Ascending aorta (tissue), 2 donors: ENCODE results near the gene C4B. TPM values are rescaled to one million over a fixed set of nuclear protein-coding genes. Genes with fewer than 3 reads are reported as not detected.

Experiments used
- DNase-seq, 2 donors: peaks; one replicate each; pipeline ENCODE4 v3.0.0-alpha.2; 2019; ENCODE audit warnings: low spot score in 2 of 2
- H3K27ac ChIP-seq, 2 donors: fragments of 200-600 bp; sonication (generic); one replicate each; pipeline ENCODE4 v1.5.1; 2016 to 2017; ENCODE audit warnings: mild to moderate bottlenecking in 1 of 2
- H3K27me3 ChIP-seq: fragments of 200-600 bp; sonication (generic); one replicate; pipeline ENCODE4 v1.5.1; 2017
- H3K36me3 ChIP-seq, 2 donors: fragments of 200-600 bp; sonication (generic); one replicate each; pipeline ENCODE4 v1.5.1; 2016
- H3K4me1 ChIP-seq, 2 donors: fragments of 200-600 bp; sonication (generic); one replicate each; pipeline ENCODE4 v1.5.1; 2016 to 2017; ENCODE audit warnings: mild to moderate bottlenecking in 1 of 2
- H3K4me3 ChIP-seq, 2 donors: fragments of 200-600 bp; sonication (generic); one replicate each; pipeline ENCODE4 v1.5.1; 2016 to 2017; ENCODE audit warnings: mild to moderate bottlenecking in 1 of 2
- H3K9me3 ChIP-seq, 2 donors: fragments of 200-600 bp; sonication (generic); one replicate each; pipeline ENCODE4 v1.5.1; 2016
- intact Hi-C: fragments of 100-400 bp; cut with DNase I; formaldehyde crosslinking; loops from one replicate; pipeline ENCODE4 v1.15.1; 2023
- total RNA-seq: library from RNA; depleted of rRNA; stranded (reverse); fragments of >200 nt; gene quantifications from one replicate; pipeline ENCODE4 v1.1.0, GENCODE V29; 2016
- TF ChIP-seq, protein P1 (sequence below), 3 experiments: fragments of 200-600 bp in 2 of 3; fragments of 450-650 bp in 1 of 3; sonication (generic) in 2 of 3; IDR thresholded peaks; one replicate each; pipeline ENCODE4 v1.5.1; 2016 to 2019; ENCODE audit warnings: antibody characterized with exemption in 3 of 3, mild to moderate bottlenecking in 1 of 3, moderate library complexity in 1 of 3

C4B gene
- total RNA-seq, 1 donor from 2014 or later, result 133 TPM

GRCh38 chr6:32082935-32083334 is 68.3 kb downstream of the C4B start:
- TF ChIP-seq, protein P1, sequence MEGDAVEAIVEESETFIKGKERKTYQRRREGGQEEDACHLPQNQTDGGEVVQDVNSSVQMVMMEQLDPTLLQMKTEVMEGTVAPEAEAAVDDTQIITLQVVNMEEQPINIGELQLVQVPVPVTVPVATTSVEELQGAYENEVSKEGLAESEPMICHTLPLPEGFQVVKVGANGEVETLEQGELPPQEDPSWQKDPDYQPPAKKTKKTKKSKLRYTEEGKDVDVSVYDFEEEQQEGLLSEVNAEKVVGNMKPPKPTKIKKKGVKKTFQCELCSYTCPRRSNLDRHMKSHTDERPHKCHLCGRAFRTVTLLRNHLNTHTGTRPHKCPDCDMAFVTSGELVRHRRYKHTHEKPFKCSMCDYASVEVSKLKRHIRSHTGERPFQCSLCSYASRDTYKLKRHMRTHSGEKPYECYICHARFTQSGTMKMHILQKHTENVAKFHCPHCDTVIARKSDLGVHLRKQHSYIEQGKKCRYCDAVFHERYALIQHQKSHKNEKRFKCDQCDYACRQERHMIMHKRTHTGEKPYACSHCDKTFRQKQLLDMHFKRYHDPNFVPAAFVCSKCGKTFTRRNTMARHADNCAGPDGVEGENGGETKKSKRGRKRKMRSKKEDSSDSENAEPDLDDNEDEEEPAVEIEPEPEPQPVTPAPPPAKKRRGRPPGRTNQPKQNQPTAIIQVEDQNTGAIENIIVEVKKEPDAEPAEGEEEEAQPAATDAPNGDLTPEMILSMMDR (IDR thresholded peaks at IDR 0.05), result no peak
- Histone ChIP-seq H3K27me3 (no peaks in the 10 kb centered on the region), H3K4me1 (peaks cover 11 to 33% of the 10 kb centered on the region in 2 donors), H3K4me3 (no peak overlapping the region), H3K9me3 (no peaks in the 10 kb centered on the region), H3K36me3 (peaks cover 0 to 14% of the 10 kb centered on the region in 2 donors), H3K27ac (peak overlapping the region; percentile 82 to 88)
- DNase-seq, result peak; percentile 25 to 92
- intact Hi-C loops, result no loop called here

DNA sequence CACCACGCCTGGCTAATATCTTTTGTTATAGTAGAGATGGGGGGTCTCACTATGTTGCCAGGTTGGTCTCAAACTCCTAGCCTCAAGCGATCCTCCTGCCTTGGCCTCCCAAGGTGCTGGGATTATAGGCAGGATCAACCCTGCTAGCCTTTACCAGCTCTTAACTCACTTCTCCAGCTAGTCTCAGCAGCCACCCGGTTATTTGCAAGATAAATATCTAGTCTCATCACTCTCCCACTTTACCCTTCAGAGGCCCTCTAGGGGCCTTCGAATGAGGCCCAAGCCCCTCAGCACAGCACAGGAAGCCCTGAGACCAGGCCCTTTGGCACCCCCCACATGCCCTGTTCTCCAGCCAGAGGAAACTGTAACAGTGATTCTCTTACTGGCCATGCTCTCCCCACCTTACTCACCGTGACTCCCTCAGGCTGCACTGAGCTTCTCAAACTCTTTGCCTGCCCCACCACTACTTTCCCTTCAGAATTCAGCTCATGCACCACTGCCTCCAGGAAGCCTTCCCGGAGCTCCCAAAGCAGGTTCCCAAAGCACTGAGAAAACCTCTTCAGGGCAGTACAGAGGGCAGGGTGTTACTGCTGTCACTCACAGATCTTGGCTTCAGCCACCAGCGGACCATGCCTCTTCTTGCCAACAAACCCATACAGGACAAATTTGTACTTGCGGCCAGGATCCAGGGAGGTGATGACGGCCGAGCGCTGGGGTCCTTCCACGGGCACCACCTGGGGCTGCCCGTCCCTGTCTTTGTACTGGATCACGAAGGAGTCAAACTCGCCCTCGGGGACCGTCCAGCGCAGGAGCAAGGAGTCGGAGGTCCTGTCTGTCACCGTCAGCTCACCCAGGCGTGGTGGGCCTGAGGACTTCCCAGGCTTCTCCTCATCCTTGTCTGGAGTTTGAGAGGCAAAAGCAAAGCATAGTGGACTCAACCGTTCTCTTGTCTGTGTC is 69.5 kb downstream of the C4B start:
- Histone ChIP-seq H3K27ac (peak overlapping the region; percentile 69 to 82), H3K27me3 (no peaks in the 10 kb centered on the region), H3K4me1 (peaks cover 11 to 36% of the 10 kb centered on the region in 2 donors), H3K4me3 (no peak overlapping the region), H3K9me3 (no peaks in the 10 kb centered on the region), H3K36me3 (peaks cover 0 to 6% of the 10 kb centered on the region in 2 donors)
- DNase-seq, result no peak
- TF ChIP-seq, protein P1 (IDR thresholded peaks at IDR 0.05), result no peak
- intact Hi-C loops, result no loop called here

DNA sequence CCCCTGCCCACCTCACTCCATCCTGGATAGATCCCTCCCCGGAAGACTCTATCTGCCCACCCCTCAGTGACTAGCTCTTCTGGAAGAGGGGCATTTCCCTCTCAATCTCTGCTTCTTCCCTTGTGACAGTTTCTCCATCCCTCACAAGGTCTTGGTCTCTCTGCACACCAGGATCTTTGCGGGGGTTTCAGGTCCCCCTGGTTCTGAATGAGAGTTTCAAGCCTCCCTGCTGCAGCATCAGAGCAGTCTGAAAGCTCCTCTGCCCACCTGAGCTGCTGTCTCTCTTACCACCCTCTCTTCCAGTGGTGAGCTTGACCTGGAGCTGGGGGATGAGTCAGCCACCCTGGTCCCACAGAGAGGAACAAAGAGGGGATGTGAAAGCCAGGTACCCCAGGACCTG is 70.2 kb downstream of the C4B start:
- Histone ChIP-seq H3K4me1 (peaks cover 11 to 36% of the 10 kb centered on the region in 2 donors), H3K36me3 (no peaks in the 10 kb centered on the region), H3K27me3 (no peaks in the 10 kb centered on the region), H3K4me3 (no peak overlapping the region), H3K27ac (peak overlapping the region in 1 of 2 donors; percentile 26), H3K9me3 (no peaks in the 10 kb centered on the region)
- intact Hi-C loops, result no loop called here
- TF ChIP-seq, protein P1 (IDR thresholded peaks at IDR 0.05), result no peak
- no peak for DNase-seq

Other genes with a start within 250 kb of the C4B start
- gene VWA7, start 237.5 kb upstream of the C4B start, total RNA-seq, result not detected
- gene VARS1, start 219.0 kb upstream of the C4B start, total RNA-seq, result 48.3 TPM
- gene LSM2, start 207.8 kb upstream of the C4B start, total RNA-seq, result 61.3 TPM
- gene HSPA1L, start 199.5 kb upstream of the C4B start, total RNA-seq, result not detected
- gene HSPA1A, start 199.3 kb upstream of the C4B start, total RNA-seq, result 288 TPM
- 613 TPM for gene HSPA1B, start 187.1 kb upstream of the C4B start, total RNA-seq
- gene NEU1, start 152.0 kb upstream of the C4B start, total RNA-seq, result 21.6 TPM
- not detected for gene SLC44A4, start 135.8 kb upstream of the C4B start, total RNA-seq
- 39.5 TPM for gene EHMT2, start 117.1 kb upstream of the C4B start, total RNA-seq
- 7.3 TPM for gene ZBTB12, start 112.7 kb upstream of the C4B start, total RNA-seq
- gene C2, start 87.1 kb upstream of the C4B start, total RNA-seq, result 18.6 TPM
- gene CFB, start 68.7 kb upstream of the C4B start, total RNA-seq, result 132 TPM
- gene NELFE, start 55.8 kb upstream of the C4B start, total RNA-seq, result 208 TPM
- 77.4 TPM for gene SKIC2, start 55.6 kb upstream of the C4B start, total RNA-seq
- gene DXO, start 42.7 kb upstream of the C4B start, total RNA-seq, result 18.0 TPM
- gene C4A, start 32.7 kb upstream of the C4B start, total RNA-seq, result 147 TPM
- gene CYP21A2, start 23.6 kb downstream of the C4B start, total RNA-seq, result 14.0 TPM
- gene TNXB, start 94.5 kb downstream of the C4B start, total RNA-seq, result 493 TPM
- 123 TPM for gene ATF6B, start 113.5 kb downstream of the C4B start, total RNA-seq
- gene FKBPL, start 115.5 kb downstream of the C4B start, total RNA-seq, result not detected
- 1.4 TPM for gene PRRT1, start 137.1 kb downstream of the C4B start, total RNA-seq
- gene PPT2, start 139.3 kb downstream of the C4B start, total RNA-seq, result 839 TPM
- gene EGFL8, start 149.8 kb downstream of the C4B start, total RNA-seq, result 9.4 TPM
- 136 TPM for gene AGPAT1, start 161.3 kb downstream of the C4B start, total RNA-seq
- 73.0 TPM for gene RNF5, start 163.6 kb downstream of the C4B start, total RNA-seq
- gene AGER, start 169.5 kb downstream of the C4B start, total RNA-seq, result 6.1 TPM
- gene PBX2, start 175.4 kb downstream of the C4B start, total RNA-seq, result 18.1 TPM
- gene GPSM3, start 177.8 kb downstream of the C4B start, total RNA-seq, result 19.4 TPM
- 198 TPM for gene NOTCH4, start 209.3 kb downstream of the C4B start, total RNA-seq